ENCODE data around the gene HMGCS2.

GRCh38 chr1:119783354-119784185, 14.9 kb upstream of the HMGCS2 start:
- TF ChIP-seq ZFP36 (IDR thresholded peaks at IDR 0.05; ENCODE audit: low read depth, low read length, partially characterized antibody) = no peak
- no peak for TF ChIP-seq CTCF (IDR thresholded peaks at IDR 0.05 in 2 of 3, conservative IDR thresholded peaks at IDR 0.05 in 1 of 3; ENCODE audit: insufficient read depth in 2 of 3, low read depth in 1 of 3, low read length in 3 of 3)
- TF ChIP-seq RFX5 (IDR thresholded peaks at IDR 0.05; ENCODE audit: low read depth, low read length) = no peak
- no peak for TF ChIP-seq PRDM10 (IDR thresholded peaks at IDR 0.05; ENCODE audit: partially characterized antibody)

Measured in K562 (cell line).